Endometrium (tissue), 2 donors: ENCODE results near the gene P2RY6.

Source experiments
- FAIRE-seq: peaks from 2 replicates; lab custom pipeline; 2012; peaks lifted over from hg19 to GRCh38; lab: Jason Lieb, UNC
- donor health status: control.
- donor health status: control.

The P2RY6 gene

GRCh38 chr11:73281201-73281741 is 9.1 kb downstream of the P2RY6 start:
- no peak for FAIRE-seq

- FAIRE-seq: no peak
Measured at GRCh38 chr11:73281796-73282660, 9.9 kb downstream of the P2RY6 start.

GRCh38 chr11:73283276-73284000 is 11.3 kb downstream of the P2RY6 start:
- FAIRE-seq: no peak

GRCh38 chr11:73284106-73284505 is 12.0 kb downstream of the P2RY6 start:
- FAIRE-seq: no peak

- no peak for FAIRE-seq
Measured at GRCh38 chr11:73285721-73286120, 13.6 kb downstream of the P2RY6 start.

DNA sequence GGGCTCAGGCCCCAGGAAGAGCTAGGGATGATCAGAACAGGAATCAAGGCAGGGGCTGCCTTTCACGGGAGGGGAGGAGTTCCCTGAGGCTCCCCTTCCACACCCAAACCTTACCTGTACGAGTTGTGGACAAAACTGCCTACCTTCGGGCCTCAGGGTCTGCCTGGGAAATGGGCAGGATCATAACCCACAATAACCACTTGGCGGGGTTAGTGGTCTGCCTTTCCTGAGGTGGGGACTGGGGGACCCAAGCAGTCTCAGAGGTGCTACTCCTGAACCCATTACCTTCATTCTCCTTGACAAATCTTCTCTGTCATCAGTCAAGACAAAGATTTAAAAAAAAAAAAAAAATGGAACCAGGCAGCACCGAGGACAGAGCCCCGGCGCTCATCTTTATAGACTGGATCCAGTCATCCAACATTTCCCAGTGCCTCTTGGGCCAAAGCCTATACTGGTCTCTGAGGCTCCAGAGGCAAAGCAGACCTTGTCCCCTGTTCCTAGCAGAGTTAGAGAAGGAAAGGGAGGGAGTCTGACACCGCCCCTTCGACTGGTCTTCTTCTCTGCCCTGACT is 14.2 kb downstream of the P2RY6 start:
- FAIRE-seq: no peak

DNA sequence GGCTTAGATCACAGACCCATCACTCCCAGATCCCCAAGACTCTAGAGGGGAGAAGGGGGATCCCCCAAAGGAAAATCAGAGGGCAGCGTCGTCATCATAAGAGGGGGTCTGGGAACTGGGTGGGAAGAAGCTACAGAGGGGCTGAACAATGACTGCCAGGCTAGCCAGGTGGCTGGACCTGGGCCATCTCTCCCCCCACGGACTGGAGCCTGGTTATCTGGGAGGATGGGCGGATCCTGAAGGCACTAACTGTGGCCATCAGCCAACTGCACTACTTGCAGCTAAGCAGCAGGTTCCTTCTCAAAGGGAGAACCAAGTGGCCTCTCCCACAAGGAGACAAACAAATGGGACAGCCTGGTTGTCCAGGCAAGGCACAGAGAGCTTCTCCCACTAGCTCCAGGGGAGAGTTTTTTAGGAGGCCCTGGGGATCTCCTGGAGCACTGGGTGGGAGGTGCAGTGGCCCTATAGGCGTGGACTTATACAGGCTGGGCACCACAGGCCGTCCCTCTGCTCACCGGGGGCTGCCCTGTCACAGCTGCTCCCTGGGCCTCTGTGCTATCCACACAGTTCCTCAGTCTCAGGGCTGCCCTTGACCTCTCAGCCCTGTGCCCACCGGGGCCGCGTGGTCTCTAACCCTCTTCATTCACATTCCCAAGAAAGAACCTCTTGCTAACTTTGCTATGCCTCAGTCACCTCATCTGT is 15.4 kb downstream of the P2RY6 start:
- FAIRE-seq: no peak

DNA sequence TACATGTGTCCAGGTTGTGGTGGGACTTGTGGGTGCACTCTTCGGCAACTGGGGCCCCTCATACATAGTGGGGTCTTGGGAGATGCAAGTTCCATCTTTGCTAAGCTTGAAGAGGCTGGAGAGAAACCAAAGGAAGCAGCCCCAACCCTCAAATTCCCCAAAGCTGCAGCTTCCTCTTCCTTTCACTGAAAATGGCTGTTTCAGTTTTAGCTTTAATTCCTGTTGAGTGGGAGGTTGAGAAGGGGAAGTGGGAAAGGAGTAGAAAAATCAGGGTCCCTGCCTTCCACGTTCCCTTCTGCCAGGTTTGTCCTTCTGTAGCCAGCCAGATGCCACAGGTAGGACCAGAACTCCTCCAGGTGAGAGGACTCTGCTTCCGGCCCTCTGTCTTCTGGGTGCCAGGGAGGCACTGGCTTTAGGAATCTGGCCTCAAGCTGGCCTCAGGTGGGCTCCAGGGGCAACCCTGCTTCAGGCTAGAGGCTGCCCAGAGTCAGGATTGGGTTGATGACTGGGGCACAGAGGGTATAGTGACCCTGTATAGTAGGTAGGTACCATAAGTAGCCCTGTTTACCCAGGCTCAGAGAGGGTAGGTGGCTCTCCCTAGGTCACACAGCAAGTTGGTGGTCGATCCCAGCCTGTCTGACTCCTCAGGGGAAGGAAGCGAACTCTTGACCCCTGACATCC is 16.2 kb downstream of the P2RY6 start:
- no peak for FAIRE-seq

GRCh38 chr11:73288873-73289707 is 17.0 kb downstream of the P2RY6 start:
- no peak for FAIRE-seq

- FAIRE-seq: no peak
Measured at GRCh38 chr11:73290536-73290935, 18.4 kb downstream of the P2RY6 start.

DNA sequence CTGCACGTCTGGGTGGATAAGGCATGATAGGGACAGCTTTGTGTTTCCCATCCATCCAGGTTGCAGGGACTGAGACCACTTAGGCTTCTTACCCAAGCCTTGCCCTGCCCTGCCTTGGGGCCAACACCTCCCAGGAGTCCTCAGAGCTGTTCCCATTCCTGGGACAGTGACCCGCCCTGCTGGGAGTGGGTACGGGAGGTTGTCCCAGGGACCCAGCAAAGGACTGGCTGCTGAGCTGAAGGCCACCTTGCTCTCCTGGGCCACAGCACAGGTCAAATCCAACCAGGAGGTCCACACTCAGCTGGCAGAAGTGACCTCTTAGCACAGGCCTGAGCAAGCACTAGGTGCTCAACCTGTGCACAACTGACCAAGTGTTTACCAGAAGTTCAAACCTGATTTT is 19.1 kb downstream of the P2RY6 start:
- FAIRE-seq: no peak

- FAIRE-seq: no peak
Measured at GRCh38 chr11:73291781-73292524, 19.8 kb downstream of the P2RY6 start.

GRCh38 chr11:73292525-73292894 is 20.4 kb downstream of the P2RY6 start:
- no peak for FAIRE-seq

DNA sequence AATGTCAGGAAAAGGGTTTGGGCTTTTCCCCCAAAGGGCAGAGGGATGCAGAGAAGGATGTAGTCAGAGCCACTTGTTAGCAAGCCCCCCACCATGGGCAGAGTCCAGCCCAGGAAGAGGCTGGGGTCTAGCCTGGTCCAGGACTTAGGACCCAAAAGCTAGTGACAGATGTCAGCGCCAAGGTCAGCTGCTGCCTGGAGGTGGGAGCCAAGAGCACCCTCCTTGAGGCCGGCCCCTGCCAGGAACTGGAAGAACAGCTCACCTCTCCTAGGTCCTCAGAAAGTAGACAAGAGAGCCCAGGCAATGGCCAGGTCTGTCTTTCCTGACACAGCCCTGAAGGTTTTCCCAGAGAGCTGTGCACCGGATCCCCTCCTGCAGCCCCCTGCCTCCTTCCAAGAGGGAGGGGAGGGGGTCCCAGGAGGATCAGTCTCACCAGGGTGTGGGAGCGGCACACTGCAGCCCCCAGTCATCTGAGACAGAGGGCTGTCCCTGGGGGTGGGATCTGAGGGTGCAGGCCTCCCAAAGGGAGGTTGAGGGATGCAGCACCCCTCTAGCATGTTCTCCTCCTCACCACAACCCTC is 21.3 kb downstream of the P2RY6 start:
- FAIRE-seq: no peak

DNA sequence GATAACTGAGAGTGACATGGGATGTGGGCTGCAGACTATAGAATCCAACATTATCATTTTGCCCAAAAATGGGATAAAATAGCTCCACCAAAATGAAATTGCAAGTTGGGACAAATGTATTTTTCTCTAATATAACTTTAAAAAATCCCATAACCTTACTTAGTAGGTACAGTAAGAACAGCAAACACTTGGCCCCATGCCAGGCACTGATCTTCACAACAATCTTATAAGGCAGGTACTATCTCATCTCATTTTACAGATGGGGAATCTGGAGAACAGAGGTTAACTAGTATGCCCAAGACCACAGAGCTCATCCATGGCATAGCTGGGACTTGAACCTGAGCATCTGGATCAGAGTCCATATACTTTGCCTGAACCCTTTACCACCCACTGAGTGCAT is 22.5 kb downstream of the P2RY6 start:
- no peak for FAIRE-seq

DNA sequence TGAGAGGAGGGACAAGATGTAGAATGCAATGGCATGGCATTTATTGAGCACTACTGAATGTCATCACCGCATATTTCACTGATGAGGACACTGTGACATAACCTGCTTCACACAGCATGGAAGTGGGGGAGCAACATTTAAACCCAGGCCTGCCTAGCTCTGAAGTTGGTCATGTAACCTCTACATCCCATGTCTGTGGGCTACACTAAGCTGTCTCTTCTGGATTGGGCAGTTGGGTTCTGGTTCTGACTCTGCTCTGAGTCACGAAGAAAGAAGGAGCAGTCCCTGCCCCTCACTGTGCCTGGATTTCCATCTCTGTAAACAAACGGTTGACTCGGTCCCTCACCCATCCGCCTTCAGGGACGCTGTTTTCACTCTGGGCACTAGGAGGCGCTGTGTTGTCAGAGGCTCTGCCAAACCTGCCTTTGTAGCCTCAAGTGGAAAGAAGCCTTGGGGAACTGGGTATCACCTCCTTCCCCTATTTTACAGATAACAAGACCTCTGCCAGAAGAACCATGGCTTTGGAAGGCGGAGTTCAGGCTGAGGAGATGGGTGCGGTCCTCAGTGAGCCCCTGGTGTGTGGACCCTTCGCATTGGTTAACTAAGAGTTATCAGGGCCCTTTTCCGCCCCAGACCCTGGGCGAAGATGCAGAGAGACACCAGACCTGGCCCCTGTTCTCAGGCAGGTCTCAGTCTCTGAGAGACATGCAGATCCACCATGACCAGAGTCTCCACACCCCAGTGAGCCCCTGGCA is 23.3 kb downstream of the P2RY6 start:
- no peak for FAIRE-seq

DNA sequence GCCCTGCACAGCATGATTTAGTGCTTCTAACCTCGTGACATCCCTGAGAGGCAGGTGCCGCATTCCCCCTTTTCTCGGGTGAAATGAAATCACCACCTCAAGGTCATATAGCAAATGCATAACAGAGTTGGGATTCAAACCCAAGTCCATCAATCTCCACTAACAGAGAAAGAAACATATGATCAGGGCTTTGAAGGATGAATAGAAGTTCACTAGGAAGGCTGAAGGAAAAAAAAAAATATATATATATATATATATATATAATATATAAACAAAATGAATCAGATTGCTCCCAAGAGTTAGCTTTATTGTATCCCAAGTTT is 23.8 kb downstream of the P2RY6 start:
- no peak for FAIRE-seq

DNA sequence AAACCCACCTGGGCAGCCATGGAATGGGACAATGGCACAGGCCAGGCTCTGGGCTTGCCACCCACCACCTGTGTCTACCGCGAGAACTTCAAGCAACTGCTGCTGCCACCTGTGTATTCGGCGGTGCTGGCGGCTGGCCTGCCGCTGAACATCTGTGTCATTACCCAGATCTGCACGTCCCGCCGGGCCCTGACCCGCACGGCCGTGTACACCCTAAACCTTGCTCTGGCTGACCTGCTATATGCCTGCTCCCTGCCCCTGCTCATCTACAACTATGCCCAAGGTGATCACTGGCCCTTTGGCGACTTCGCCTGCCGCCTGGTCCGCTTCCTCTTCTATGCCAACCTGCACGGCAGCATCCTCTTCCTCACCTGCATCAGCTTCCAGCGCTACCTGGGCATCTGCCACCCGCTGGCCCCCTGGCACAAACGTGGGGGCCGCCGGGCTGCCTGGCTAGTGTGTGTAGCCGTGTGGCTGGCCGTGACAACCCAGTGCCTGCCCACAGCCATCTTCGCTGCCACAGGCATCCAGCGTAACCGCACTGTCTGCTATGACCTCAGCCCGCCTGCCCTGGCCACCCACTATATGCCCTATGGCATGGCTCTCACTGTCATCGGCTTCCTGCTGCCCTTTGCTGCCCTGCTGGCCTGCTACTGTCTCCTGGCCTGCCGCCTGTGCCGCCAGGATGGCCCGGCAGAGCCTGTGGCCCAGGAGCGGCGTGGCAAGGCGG is 24.5 kb downstream of the P2RY6 start:
- FAIRE-seq: no peak

DNA sequence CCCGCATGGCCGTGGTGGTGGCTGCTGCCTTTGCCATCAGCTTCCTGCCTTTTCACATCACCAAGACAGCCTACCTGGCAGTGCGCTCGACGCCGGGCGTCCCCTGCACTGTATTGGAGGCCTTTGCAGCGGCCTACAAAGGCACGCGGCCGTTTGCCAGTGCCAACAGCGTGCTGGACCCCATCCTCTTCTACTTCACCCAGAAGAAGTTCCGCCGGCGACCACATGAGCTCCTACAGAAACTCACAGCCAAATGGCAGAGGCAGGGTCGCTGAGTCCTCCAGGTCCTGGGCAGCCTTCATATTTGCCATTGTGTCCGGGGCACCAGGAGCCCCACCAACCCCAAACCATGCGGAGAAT is 25.1 kb downstream of the P2RY6 start:
- no peak for FAIRE-seq
